Activated T-cell treated with anti-CD3 and anti-CD28 coated beads, Interleukin-2, amount 50 U/mL, for 4 hours (primary cell): ENCODE data around the gene STEEP1. TPM values are rescaled to one million over a fixed set of nuclear protein-coding genes. Genes with fewer than 3 reads are reported as not detected.

Experiments used
- ATAC-seq, 2 donors: fragments of 200-7000 bp; cut with Tn5 transposase; one replicate each; pipeline ENCODE4 v1.10.0; 2021
- DNase-seq: peaks from one replicate; pipeline ENCODE4 v3.0.0-alpha.2; 2020
- H3K27me3 Mint-ChIP-seq: one replicate; pipeline ENCODE4 v1.8.0; 2021; ENCODE audit warnings: low read depth, mixed read lengths
- H3K36me3 Mint-ChIP-seq: one replicate; pipeline ENCODE4 v1.8.0; 2022; ENCODE audit warnings: mixed read lengths; ENCODE audit not compliant: insufficient read depth
- H3K4me1 Mint-ChIP-seq: one replicate; pipeline ENCODE4 v1.8.0; 2021; ENCODE audit warnings: low read depth, mixed read lengths
- H3K4me3 Mint-ChIP-seq: one replicate; pipeline ENCODE4 v1.8.0; 2021; ENCODE audit warnings: mild to moderate bottlenecking, moderate library complexity, mixed read lengths
- H3K9me3 Mint-ChIP-seq: one replicate; pipeline ENCODE4 v1.8.0; 2021; ENCODE audit warnings: mixed read lengths
- total RNA-seq, 3 donors: library from RNA; stranded (reverse); gene quantifications; one replicate each; pipeline ENCODE4 v1.2.1, GENCODE V29; 2021

STEEP1 gene
- total RNA-seq: 10 to 100 TPM; 37.4 to 43.5 (median 38.8) TPM

DNA sequence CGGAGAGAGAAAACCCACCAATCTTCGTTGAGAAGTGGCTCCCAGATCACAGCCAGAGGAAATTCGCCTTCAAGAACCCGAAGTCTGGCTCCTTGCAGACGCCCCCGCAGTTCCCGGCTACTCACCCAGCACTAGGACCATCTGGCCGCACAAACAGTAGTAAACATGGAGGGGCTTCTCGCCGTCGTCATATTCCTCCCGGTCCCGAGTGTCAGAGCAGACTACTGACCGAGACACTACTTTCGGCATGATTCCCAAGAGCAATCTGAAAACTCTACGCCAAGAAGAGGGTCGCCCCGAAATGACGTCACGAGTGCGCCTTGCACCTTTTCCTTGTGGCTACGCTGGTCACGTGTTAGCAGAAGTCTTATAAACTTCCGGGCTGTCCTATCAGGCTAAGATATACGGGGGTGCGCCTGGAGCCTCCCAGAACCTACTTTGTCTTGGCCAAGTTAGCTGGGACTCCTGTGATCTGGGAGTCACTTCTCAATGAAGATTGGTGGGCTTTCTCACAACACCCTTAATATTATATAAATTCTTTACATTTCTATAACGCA is at the start of gene STEEP1:
Gene STEEP1, minus strand, starts transcription at position 303 of the 557 bp plus-strand sequence. Its CDS starts 54 bp downstream, at position 249.
- Mint-ChIP-seq H3K4me1 (peaks cover 13% of the 10 kb centered on the region), H3K36me3 (peaks cover under 1% of the 10 kb centered on the region), H3K27me3 (no peaks in the 10 kb centered on the region), H3K4me3 (peak within 1 kb of the TSS; percentile 95), H3K9me3 (no peaks in the 10 kb centered on the region)
- peak; percentile 81 for DNase-seq
- ATAC-seq: peak; percentile 93 to 95

GRCh38 chrX:119614776-119615175 is 49.6 kb upstream of the STEEP1 start:
- no peak for DNase-seq
- no peaks in the 10 kb centered on the region for H3K27me3 Mint-ChIP-seq
- no peak for ATAC-seq
- no peaks in the 10 kb centered on the region for H3K9me3 Mint-ChIP-seq
- peaks cover 3% of the 10 kb centered on the region for H3K36me3 Mint-ChIP-seq
- peaks cover 10% of the 10 kb centered on the region for H3K4me1 Mint-ChIP-seq
- H3K4me3 Mint-ChIP-seq: no peak overlapping the region

DNA sequence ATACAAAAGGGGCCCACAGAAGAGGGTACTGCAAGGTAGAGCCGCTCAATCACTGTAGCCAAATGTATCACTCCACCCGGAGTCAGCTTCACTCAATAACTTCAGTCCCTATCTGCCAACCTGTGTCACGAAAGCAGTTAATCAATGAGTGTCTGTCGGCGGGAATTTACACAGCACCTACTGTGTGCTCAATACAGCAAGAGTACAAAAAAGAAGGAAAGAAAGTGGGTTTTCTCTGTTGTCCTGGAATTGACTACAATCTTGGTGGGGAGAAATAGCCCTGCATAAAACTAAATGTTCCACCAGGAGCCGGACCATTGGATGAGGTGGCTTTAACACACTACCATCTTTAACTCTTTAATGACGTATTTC is 41.8 kb upstream of the STEEP1 start:
- no peaks in the 10 kb centered on the region for H3K27me3 Mint-ChIP-seq
- no peak for DNase-seq
- H3K4me3 Mint-ChIP-seq: peak overlapping the region; percentile 96
- ATAC-seq: no peak
- H3K36me3 Mint-ChIP-seq: peaks cover 1% of the 10 kb centered on the region
- H3K9me3 Mint-ChIP-seq: no peaks in the 10 kb centered on the region
- peaks cover 27% of the 10 kb centered on the region for H3K4me1 Mint-ChIP-seq

DNA sequence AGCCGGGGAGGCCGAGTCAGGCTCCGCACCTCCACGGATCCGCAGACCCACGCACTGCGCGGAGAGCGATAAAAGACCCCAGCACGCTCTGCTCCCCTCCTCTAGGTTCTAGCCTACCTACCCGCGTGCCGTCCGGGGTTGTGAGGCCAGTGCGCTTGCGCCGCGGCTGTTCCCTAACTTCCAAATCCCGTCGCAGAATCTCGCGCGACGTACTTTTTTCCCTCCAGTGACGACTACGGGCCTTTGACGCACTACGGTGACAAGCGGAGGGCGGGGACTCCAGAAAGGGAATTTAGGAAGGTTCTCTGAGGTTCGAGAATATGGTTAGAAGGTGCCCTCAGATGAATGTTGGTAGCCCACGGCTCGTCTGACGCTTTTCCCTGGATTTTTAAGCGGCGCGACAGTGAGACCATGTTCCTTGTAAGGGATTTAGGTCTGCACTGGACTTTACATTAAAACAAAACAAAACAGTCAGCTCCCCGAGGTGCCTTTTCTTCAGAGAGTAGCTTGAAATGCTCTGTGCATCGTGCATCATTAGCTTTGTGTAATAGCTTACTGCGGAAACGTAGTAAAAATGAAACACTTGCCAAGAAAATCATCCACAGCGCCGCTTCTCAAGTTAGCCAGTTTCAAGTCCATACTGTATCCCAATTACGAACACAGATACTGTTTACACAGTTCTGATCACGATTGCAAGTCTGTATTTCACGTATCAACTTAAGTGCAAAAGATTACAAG is 41.2 kb upstream of the STEEP1 start, which contains the start of gene NKRF:
Gene NKRF, minus strand, starts transcription at position 145 of the 738 bp plus-strand sequence.
- peak; percentile 85 for DNase-seq
- no peaks in the 10 kb centered on the region for H3K9me3 Mint-ChIP-seq
- peak; percentile 84 to 86 for ATAC-seq
- H3K36me3 Mint-ChIP-seq: peaks cover 4% of the 10 kb centered on the region
- H3K4me3 Mint-ChIP-seq: peak within 1 kb of the TSS; percentile 96
- H3K4me1 Mint-ChIP-seq: peaks cover 29% of the 10 kb centered on the region
- H3K27me3 Mint-ChIP-seq: no peaks in the 10 kb centered on the region

- Mint-ChIP-seq H3K36me3 (peaks cover 4% of the 10 kb centered on the region), H3K4me3 (peak overlapping the region; percentile 96), H3K9me3 (no peaks in the 10 kb centered on the region), H3K4me1 (peaks cover 29% of the 10 kb centered on the region), H3K27me3 (no peaks in the 10 kb centered on the region)
- peak; percentile 69 to 71 for ATAC-seq
- DNase-seq: peak; percentile 38
Measured at GRCh38 chrX:119605464-119606279, 40.5 kb upstream of the STEEP1 start.

GRCh38 chrX:119604766-119605463 is 39.7 kb upstream of the STEEP1 start:
- H3K4me1 Mint-ChIP-seq: peaks cover 26% of the 10 kb centered on the region
- DNase-seq: no peak

DNA sequence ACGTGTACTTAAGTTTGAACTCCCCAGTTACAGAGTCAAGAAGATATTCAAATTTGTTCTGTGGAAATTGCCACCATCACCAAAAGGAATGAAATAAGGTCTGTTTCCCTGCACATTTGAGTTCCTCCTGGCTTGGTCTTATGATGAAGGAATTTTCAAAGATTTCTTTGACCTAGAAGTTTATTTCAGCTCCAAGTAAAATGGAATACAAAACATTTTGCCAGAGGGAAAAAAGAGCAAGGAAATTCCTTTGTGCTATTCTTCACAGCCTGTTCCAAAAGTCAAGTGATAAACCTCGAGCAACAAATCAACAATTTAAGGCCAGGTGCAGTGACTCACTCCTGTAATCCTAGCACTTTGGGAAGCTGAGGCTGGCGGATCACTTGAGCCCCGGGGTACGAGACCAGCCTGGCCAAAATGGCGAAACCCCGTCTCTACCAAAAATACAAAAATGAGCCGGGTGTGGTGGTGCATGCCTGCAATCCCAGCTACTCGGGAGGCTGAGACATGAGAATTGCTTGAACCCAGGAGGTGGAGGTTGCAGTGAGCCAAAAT is 37.6 kb upstream of the STEEP1 start:
- H3K4me1 Mint-ChIP-seq: peaks cover 32% of the 10 kb centered on the region
- peaks cover 8% of the 10 kb centered on the region for H3K36me3 Mint-ChIP-seq
- no peak overlapping the region for H3K4me3 Mint-ChIP-seq
- no peaks in the 10 kb centered on the region for H3K27me3 Mint-ChIP-seq
- H3K9me3 Mint-ChIP-seq: no peaks in the 10 kb centered on the region
- DNase-seq (no peak), ATAC-seq (no peak)

More at GRCh38 chrX:119604766-119605463, 39.7 kb upstream of the STEEP1 start:
- no peaks in the 10 kb centered on the region for H3K27me3 Mint-ChIP-seq
- H3K4me3 Mint-ChIP-seq: peak overlapping the region; percentile 96
- peaks cover 4% of the 10 kb centered on the region for H3K36me3 Mint-ChIP-seq
- no peaks in the 10 kb centered on the region for H3K9me3 Mint-ChIP-seq
- no peak for ATAC-seq

GRCh38 chrX:119589810-119590209 is 24.6 kb upstream of the STEEP1 start:
- Mint-ChIP-seq H3K9me3 (no peaks in the 10 kb centered on the region), H3K4me3 (no peak overlapping the region), H3K4me1 (peaks cover 5% of the 10 kb centered on the region), H3K36me3 (peaks cover 15% of the 10 kb centered on the region), H3K27me3 (no peaks in the 10 kb centered on the region)
- DNase-seq: no peak
- ATAC-seq: no peak

DNA sequence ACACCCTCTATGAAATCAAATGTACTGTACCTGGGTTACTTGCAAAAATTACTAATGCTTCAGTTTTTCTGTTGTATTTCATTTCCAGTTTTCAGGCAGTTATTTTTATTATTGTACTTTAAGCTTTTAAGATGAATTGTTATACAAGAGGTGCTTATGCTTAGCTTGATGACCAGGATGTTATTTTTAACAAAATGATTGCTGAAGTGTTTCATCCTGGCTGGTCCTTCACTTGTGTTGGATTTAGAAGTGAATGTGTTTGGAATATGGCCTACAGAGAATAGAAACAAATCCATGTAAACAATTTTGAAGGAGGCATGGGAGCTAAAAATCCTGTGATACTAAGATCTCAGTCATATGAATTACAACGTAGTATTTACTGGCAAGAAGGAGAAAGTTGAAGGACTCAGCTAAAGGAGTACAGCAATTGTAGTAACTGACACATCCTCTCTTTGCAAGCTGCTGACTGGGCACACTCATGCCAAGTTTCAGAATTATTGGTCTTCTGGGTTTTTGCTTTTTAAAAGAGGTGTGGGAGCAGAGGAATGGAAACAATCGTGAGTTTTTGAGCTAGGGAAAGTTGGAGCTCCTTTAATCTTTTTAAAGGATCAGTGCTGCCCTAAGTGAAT is 18.3 kb upstream of the STEEP1 start:
- Mint-ChIP-seq H3K4me3 (no peak overlapping the region), H3K4me1 (peaks cover 17% of the 10 kb centered on the region), H3K27me3 (no peaks in the 10 kb centered on the region), H3K9me3 (no peaks in the 10 kb centered on the region), H3K36me3 (peaks cover 2% of the 10 kb centered on the region)
- ATAC-seq: peak in 1 of 2 donors; percentile 18
- no peak for DNase-seq

DNA sequence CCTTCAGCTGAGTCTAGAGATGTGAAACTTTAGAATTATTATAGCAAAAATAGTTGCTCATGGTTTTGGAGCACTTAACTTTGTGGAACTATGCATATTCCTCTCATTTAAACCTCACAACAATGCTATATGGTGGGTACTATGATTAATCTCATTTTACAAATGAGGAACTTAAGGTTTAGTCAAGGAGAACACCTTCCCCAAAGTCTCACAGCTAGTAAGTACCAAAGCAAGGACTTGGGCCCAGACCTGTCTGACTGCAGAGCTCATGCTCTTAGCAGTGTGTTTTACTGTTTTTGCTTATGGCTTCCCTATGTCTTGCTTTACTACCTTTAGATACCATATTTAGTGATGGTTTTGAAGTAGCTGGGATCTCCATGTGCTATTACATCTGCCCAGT is 14.2 kb upstream of the STEEP1 start:
- H3K4me3 Mint-ChIP-seq: no peak overlapping the region
- H3K36me3 Mint-ChIP-seq: peaks cover 4% of the 10 kb centered on the region
- H3K9me3 Mint-ChIP-seq: no peaks in the 10 kb centered on the region
- ATAC-seq (no peak), DNase-seq (no peak)
- no peaks in the 10 kb centered on the region for H3K27me3 Mint-ChIP-seq
- peaks cover 28% of the 10 kb centered on the region for H3K4me1 Mint-ChIP-seq

DNA sequence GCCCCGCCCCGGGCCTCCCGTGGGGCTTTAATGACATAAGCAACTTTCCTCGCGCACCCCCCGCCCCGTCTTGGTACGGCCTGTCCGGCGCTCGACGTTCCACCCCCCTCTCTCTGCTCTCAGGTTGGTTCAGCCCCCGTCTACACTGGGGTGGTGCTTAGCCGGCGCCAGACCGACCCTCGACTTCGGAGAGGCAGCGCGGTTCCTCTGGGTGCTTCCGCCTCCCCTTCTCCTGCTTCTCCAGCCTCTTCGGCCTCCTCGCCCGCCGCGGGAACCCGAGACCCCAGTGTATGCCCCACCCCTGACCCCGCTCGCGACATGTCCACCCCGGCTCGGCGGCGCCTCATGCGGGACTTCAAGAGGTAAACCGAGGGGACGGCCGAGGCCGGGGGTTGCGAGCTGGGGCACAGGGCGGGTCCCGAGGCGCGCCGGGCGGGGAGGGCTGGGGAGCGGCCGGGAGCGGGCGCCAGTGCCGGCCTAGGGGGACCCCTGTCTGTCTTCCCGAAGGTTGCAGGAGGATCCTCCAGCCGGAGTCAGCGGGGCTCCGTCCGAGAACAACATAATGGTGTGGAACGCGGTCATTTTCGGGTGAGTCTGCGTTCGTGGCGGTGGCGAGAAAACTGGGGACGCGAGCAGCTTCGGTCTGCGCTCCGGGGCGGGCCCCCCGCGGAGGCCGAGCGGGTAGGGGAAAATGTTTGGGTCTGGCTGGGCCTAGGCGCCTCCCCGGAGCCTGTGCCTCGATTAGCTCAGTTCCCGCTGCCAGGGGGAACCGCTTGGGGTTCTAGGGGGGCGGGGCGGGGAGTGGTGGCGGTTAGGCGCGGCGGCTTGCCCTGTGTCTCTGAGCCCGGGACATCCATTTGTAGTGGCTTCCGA is 9.4 kb upstream of the STEEP1 start, which contains the start of gene UBE2A:
Gene UBE2A, plus strand, starts transcription at position 170 of the 873 bp plus-strand sequence. Its CDS starts 149 bp downstream, at position 319.
- Mint-ChIP-seq H3K9me3 (no peaks in the 10 kb centered on the region), H3K4me3 (peak within 1 kb of the TSS; percentile 90), H3K36me3 (peaks cover 2% of the 10 kb centered on the region), H3K27me3 (no peaks in the 10 kb centered on the region), H3K4me1 (peaks cover 21% of the 10 kb centered on the region)
- DNase-seq (peak; percentile 84), ATAC-seq (peak; percentile 94 to 95)

- Mint-ChIP-seq H3K4me1 (peaks cover 21% of the 10 kb centered on the region), H3K4me3 (peak overlapping the region; percentile 90), H3K36me3 (peaks cover 2% of the 10 kb centered on the region), H3K9me3 (no peaks in the 10 kb centered on the region), H3K27me3 (no peaks in the 10 kb centered on the region)
- ATAC-seq: peak in 1 of 2 donors; percentile 4
- DNase-seq: no peak
Measured at GRCh38 chrX:119573840-119574393, 8.7 kb upstream of the STEEP1 start.
